ENCODE data around the gene PEF1.

The PEF1 gene

DNA sequence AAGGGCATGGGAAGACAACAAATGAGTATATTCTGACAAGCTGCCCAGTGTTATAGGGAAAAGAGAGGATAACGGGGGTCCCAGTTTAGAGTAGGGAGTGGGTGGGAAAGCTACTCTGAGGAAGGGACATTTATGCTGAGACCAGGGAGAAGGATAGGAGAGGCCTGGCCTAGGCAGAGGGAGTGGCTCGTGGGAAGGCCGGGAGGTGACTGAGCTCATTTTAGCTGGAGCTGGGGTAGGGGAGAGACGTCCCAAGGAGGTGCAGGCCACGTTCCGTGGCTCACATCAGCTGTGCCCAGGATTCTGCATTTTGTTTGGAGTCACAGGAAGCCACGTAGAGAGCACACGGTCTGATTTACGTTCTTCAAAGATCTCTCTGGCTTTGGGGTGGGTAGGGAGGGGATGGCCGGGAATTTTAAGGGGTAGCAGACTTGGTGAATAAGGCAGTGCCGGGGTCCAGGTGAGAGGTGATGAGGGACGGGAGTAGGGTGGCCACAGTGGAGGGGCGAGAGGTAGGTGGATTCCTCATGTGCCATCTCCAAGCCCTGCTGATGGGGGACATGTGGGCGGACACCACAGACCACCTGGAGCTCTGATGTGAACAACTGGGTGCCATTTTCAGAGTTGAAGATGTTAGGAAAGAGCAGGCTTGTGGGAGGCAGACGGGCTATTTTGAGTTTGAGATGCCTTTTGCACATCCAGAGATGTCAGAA, 63.6 kb downstream of the PEF1 start:
- FAIRE-seq (no peak), DNase-seq (ENCODE audit: insufficient read length, low spot score) (no peak)
- TF ChIP-seq POLR2A (IDR thresholded peaks at IDR 0.05; ENCODE audit: low read depth, low read length): no peak

DNA sequence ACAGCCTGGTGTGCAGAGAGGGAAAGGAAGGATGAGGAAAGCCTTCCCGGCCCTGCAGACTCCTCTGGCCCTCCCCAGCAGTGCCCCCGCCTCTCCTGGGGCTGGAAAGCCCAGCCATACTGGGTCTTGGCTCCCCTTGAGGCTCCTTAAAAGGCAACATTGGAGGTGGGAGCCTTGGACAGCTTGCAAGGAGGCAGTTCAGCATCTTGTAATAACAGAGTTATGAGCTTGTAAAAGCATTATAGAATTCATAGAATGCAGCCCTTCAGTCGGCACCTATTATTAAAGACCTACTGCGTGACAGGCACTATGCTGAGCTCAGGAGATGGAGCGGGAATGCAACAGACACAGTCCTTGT, 64.2 kb downstream of the PEF1 start:
- FAIRE-seq (no peak), DNase-seq (ENCODE audit: insufficient read length, low spot score) (no peak)
- no peak for TF ChIP-seq POLR2A (IDR thresholded peaks at IDR 0.05; ENCODE audit: low read depth, low read length)
